Kidney capillary endothelial cell (primary cell): Measurements from ENCODE around the gene VWA8.
A peak's percentile ranks its signal among the peaks of the same experiment; 100 is the strongest.
"Not testable (repeated sequence)": the region's sequence is repeated elsewhere in the genome, so short reads cannot be mapped to it uniquely, and the experiment has no call there.

Source experiments
- DNase-seq: peaks from one replicate; pipeline ENCODE4 v3.0.0-alpha.2; 2018; ENCODE audit warnings: low spot score

VWA8 gene

DNA sequence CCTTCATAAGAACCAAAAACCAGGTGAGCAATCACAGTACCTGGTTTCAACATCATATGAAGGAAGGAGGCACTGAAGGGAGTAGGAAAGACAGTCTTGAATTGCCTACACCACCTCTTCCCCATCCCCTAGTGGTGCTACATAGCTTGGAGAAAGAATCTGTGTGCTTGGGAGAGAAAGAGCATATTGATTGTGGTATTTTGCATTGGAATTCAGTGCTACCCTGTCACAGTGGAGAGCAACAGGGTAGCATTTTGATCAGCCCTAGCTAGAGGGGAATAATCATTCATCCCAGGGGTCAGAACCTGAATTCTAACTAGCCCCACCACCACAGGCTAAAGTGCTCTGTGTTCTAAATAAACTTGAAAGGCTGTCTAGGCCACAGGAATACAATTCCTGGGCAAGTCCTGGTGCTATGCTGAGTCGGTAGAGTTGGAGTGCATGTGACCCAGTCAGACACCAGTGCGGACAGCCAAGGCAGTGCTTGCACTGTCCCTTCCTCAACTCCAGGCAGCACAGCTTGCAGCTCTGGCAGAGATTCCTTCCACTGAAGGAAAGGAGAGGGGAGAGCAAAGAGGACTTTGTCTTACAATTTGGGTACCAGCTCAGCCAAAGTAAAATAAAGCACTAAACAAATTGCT, 158.7 kb downstream of the VWA8 start:
- no peak for DNase-seq

DNA sequence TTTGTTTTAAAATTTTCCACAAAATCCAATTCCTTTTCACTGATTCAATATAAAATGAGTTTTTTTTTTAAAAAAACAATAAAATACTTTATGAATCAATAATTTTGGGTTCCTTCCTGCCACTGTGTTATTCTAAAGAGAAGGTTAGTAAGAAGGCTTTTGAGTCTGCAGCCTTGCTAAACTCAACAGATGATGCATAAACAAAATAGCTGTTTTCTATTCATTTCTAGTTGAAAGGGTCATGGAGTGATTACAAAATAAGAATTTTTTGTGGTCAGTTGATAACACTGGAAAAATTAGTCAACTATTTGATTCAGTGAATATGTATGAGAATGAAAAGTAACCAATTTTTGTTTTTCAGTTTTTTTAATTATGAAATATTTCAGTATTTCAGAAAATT, 169.9 kb downstream of the VWA8 start:
- DNase-seq = no peak

DNA sequence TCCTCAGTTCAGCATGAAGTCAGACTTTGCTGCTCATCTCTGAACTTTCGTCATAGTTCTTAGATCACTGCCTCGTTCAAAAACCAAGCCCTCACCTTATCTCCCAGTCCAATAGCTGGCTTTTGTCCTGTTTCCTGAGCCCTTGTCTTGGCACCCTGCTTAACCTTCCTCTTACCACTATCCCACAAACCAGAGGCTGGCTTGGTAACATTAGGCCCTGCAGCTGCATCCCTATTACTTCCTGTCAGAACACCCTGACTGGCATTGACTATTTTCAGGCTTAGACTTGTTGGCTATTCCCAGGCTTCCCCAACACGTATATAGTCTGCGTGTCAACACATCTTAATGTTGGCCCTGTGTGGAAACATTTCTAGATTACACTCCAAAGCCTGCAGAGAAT, 172.4 kb downstream of the VWA8 start:
- DNase-seq = peak; percentile 63

DNA sequence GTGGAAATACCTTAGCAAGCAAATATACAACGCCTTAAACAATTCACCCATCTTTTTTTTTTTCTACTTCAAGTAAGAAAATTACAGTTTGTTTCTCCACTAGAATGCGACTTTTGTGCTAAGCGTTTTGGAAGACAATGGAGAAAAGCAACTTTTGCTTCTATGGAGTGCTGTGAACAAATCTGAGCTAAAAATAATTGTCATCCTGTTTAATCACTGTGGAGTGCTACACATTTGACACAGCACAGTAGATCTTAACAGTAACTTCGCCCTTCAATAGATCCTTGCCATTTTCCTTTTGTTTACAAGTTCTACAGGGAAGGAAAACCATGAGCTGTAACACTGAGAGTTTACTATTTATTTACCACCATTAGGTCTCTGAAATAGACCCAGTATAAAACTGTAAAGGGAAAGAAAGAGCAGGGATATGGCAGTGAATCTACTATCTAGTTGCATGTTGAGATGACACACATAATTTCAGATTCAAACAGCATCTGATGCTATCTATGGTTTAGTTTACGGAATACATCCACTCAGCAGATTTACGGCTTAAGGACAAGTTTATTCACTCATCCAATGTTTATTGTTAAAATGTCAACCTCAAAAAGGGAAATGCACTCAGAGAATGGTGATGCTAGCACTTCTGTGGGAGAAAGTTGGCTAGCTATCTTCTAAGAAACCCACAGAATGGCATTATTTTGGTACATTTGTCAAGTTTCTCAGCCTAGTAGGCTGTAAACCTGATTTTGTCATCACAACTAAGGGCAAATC, 175.3 kb downstream of the VWA8 start:
- no peak for DNase-seq

DNA sequence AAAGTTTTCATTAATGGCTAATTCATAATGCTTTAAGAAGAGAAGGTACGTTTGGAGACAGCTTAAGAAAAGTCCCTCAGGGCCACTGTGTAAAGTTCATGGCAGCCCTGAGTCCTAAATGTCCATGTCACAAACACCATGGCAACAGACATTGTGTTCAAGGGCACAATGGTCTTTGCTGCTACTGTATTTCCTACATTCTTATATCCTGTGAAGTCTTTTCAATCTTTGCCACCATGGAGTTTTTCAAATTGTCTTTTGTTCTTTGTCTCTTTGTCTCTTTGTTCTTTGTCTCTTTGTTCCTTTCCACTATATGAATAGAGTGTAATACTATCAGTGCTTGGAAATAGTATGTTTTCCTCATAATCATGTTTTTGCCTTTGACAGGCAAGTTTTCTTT, 178.8 kb downstream of the VWA8 start:
- no peak for DNase-seq

DNA sequence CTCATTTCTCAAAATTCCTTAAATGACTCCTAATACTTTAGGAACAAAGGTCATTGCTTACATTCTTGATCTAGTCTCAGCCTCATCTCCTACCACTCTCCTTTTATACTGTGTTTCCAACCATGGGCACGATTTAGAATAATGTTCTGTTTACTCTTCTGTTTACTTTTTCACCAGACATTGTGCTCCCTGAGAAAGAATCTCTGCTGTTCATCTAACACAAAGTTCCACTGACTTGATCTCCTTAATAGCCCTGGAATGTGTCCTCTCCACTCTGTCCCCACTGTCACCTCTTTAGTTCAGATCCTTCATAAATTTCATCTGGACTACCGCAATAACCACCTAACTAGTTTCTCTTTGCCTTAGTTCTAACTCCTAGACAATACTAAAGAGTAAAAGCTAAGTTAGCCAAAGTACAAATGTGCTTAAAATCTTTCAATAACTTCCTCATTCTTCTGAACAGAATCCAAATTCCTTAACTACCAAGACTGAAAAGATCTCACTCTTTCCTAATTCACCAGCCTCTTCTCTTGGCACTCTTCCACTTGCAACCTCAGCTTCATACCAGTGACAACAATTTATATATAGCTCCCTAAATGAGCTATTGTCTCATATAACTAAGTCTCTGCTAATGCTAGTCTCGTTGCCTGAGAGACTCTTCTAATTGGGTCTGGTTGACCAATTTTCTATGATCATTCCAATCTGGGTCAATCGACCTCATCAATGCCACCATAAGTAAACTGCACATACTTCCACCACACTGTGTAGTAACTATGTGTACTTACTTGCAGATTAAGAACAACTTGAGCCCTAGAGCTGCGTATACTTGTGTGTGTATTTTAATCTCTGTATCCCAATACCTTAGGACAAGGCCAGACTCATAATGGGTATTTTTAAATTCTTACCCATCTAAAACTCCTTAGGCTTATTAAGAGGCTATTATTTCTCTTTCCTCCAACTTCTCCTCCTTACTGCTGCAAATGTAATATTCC, 179.9 kb downstream of the VWA8 start:
- no peak for DNase-seq

DNA sequence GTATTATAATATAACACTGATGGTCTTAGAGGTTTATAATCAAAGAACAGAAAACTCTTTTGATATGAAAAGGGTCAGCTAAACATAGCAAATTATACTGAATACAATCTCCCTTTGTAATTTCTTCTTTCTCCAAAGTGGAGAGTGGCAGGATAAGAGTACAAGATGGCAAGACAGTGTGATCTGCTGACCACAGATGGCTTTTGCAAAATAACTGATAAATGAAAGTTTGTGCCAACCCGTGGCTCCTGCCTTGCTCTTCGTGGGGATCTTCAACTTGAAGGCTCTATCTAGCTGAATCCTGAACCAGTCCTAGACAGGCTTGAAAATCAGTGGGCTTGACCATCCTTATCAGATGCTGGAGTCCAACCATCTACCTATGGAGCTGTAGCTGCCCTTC, 185.7 kb downstream of the VWA8 start:
- no peak for DNase-seq

DNA sequence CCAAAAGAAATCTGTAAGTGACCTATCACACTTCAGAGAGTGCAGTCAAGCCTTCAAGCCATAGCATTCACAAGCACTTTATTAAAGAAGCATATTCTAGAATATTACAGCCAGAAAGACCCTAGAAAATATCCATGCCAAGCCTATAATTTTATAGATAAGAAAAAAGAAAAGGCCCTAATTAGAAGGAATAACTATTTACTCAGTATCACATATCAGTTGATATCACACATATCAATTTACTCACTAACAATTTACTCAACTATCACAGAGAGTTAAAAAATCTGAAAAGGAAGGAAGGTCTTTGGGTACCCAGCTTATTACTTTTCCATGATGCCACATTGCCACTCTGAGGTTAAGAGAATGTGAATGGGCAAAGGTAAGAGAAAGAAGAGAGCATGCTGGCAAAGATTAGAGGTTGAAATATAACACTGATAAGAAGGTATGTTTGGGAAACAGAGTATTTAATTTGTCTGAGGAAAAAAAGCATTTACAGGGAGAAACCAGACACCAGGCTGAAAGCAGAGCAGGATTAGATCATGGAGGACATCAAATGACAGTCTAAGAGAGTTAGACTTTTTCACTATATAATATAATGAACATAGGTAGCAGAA, 186.2 kb downstream of the VWA8 start:
- no peak for DNase-seq

DNA sequence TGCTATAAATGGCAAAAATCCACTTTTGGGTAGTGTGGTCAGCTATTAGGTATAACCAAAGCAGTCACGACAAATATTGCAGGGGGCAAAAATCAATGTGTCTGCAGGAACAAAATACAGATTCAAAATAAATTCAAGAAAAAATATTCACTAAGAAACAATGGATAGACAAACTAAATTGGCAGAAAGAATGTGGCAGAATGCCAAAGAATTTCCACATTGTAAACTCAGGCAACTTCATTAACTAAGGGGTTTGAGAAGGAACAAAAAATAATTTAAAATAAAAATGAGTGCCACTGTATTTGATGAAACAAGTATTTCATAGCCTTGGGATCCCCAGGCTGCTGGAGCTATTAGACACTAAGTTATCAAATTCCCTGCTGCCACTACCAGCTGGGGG, 193.1 kb downstream of the VWA8 start:
- no peak for DNase-seq

DNA sequence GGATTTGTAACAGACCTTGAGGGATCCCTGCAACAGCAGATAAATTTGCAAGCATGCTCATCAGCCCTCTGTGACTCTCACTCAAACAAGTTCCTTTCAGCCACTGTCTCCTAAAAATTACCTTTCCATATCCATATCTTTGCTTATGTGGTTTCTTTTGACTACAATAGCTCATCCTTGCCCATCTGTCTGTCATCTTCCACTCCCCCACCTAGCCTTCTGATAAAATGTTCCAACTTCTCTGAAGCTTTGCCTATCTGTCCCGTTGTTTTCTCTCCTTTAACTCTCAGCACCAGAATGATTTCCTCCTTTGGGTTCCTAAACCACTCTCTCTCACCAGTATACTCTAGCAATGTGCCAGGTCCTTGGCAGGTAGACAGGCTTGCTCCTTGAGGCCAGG, 194.5 kb downstream of the VWA8 start:
- no peak for DNase-seq

DNA sequence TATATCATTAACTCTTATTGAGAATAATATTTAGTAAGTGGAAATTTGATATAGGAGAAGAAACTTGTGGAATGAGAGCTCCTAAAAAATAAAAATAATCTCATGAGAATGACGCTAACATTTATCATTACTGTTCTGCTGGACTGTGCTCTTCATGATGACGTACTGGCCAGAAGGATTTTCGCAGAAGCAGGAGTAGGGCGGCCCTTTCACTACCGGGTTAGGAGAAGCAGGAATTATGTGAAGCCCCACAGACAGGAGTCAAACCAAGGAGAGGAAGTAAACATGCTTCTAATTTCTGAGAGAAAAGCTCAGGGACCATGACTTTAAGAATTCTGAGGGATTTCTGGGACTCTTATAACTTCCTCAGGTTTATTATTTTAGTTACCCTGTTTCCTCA, 195.1 kb downstream of the VWA8 start:
- no peak for DNase-seq

DNA sequence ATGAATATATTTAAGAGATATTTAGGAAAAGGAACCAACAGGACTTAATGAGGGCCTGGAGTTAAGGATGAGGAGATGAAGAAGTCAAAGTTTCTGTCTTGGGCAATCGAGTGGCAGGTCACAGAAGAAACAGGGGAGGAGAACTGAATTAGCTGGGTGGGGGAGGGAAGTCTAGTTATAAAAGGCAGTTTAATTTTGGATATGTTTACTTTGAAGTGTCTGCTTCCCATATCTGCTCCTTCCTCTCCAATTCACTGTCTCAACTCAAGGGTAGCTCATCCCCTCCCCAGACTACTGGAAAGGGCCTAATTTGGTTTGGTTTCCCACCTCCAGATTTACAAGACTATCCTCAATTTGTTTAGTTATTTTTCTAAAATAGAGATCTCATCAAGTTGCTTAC, 195.9 kb downstream of the VWA8 start:
- DNase-seq = no peak

DNA sequence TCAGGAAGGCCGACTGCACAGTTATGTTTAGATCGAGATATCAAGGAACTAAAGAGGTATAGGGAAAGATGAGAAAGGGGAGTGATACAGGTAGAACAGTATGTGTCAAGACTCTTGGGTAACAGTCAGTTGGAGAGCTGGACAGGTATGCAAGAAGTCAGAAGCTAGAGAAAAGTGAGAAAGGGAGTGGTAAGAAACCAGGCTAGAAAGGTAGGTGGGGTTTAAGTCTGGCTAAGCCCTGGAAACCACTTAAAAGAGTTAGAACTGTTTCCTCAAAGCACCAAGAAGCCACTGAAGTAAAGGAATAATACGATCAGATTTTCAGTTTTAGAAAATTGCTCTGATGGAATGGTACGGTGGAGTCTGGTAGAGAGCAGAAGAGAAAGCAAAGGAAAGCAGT, 196.4 kb downstream of the VWA8 start:
- no peak for DNase-seq

DNA sequence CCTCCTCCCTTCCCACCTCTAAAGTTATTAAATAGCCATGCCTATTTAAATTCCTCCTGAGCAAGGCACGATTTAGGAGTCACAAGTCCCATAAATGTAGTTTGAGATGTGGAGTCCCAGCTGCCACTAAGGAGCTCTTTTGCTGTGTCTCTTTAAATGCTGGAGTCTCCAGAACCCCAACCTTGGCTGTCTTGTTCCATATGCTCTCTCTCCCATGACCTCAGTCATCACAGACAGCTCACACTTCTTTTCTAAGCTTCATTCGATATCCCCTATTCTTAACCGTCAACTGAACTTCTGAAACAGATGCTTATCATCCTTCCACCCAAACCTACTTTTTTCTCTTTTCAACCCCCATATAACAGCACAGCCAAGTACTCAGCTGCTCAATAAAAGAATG, 197.1 kb downstream of the VWA8 start:
- DNase-seq = no peak

DNA sequence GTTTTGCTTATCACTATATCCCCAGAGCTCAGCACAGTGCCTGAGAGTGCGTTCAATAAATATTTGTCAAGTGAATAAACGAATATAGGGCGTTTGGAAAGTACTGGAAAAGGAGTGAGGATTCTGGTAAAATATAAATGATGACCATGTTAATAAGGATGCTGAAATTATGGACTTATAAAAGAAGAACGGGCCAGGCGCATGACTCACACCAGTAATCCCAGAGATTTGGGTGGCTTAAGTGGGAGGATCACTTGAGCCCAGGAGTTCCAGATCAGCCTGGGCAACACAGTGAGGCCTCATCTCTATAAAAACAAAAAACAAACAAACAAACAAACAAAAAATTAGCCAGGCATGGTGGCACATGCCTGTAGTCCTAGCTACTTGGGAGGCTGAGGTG, 198.1 kb downstream of the VWA8 start:
- no peak for DNase-seq

DNA sequence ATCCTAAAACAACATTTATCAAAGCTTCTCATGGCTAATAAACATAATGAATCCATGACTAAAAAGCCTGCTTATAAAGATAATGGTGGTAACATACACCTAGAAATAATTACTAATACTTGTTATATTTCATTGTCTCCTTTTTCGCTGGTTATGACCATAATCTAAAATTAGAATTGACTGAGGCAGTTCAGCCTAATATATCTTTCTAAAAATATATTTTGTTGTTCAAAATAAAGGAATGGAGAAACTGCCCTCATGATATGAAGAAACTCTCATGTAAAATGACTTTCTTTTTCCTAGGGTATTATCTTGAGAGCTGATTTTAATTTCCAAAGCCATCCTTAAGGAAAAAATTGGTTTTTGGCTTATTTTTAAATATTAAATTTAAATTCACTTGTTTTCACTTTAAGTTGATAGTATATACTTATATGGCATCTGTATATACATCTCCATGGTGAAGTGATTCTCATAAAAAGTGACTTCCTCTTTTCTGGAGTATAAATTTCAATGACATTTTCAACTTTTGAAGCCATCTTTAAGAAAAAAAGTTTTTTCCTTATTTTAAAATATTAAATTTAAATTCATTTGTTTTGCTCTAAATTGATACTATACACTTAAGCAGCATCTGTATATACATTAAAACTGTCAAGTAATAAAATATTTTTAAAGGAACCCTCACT, 204.6 kb downstream of the VWA8 start:
- no peak for DNase-seq

DNA sequence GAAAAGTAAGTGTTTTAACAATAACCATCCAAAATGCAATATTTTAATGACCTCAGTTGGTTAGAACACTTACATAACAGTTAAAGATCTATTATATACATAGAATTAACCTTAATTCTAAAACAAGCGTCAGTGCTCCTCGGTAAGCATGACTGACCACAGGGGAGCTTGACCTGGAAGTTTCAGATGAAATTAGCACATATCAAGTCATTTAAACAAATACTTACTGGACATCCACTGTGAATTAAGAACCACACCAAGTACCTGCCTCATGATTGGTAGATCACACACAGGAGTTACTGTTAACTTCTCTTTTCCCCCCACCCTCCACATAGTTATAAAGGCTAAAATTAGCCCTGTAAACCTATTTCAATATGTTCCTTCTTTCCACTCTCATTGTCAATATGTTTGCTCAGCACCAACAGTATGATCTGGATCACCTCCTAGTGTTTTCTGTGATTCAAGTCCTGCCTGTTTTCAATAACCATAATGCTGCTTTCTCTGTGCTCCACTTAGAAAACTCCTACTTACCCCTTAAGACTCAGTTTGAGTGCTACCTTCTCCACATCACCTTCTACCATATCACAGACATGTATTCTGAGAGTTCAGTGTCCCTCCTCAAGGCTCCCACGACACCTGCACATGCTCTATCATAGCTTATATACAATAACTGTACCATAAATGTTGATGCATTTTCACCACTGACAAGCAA, 209.0 kb downstream of the VWA8 start:
- no peak for DNase-seq

DNA sequence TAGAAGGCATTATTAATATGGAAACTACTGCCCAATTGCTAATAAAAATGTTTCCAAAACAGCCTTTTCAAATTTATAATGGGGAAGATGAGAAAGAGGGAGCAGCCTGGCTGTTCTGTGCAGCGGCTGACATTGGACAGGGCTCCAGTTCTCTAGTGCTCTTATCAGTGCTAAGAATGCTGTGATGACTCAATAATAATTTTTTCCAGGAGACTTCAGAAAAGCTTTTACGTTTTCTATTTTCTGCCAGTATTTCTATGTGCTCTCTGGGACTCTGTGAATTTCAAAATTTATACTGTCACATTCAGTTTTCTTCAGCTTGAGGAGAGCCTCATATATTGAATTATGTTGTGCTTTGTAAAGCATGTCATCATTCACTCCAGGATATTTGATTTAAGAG, 209.6 kb downstream of the VWA8 start:
- no peak for DNase-seq

DNA sequence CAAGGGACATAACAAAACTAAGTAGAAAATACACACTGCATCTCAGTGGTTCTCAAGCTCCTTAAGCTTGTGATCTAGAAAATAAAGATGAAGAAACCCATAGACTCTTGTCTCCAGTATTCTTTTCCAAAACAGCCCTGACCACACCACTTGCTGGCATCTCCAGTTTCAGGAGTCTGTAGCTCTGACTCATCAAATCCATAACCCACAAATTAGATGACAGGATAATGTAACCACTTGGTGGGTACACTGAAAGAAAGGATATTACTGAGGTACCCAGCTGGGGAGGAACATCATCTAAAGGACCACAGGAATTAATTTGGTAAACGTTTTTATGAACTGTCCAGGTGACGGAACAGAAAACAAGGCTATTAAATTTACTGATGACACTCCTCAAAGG, 214.7 kb downstream of the VWA8 start:
- DNase-seq = no peak

DNA sequence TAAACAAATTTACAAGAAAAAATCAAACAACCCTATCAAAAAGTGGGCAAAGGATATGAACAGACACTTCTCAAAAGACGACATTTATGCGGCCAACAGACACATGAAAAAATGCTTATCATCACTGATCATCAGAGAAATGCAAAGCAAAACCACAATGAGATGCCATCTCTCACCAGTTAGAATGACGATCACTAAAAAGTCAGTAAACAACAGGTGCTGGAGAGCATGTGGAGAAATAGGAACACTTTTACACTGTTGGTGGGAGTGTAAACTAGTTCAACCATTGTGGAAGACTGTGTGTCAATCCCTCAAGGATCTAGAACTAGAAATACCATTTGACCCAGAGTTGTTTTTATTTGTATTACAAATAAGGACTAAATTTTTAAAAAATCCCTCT, 215.4 kb downstream of the VWA8 start:
- not testable (repeated sequence) for DNase-seq

DNA sequence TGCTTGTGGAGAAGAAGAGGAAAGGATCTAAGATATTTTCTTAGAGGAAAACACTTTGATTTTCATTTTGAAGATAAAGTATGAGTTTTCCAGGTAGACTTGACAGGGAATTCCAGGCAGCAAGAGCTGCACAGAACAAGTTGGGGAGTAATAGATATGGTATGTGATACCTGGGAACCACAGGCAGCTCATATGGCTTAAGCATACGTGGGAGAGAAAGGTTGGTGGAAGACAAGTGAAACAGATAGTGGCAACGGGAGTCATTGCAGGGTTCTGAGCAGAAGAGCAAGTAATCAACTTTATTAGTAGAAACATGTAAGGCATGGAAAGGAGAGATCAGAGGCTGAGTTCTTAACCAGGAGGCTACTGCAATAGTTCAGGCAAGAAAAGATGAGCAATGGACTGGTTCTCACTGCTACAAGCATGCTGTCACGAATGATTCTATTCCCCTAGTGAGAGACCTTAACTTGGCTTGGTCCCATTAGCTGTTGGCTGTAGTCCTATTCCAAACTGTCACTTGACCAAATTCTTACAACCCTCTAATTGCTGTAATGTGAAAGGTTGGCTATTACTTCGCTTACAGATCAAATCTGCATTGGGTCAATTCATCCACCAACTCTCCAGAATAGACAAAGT, 217.9 kb downstream of the VWA8 start:
- DNase-seq = no peak
